HCT116 (cell line): ENCODE results near the gene C20orf144. TPM values are rescaled to one million over a fixed set of nuclear protein-coding genes. Genes with fewer than 3 reads are reported as not detected.

Experiments used
- ATAC-seq: fragments of 200-7000 bp; cut with Tn5 transposase; 2 replicates; pipeline ENCODE4 v1.9.1; 2020; ENCODE audit warnings: mild to moderate bottlenecking, moderate library complexity
- BruUV-seq: library from RNA; stranded (reverse); fragments of 400-500 nt; replicated peaks from 2 replicates; lab custom pipeline; 2021; lab: Mats Ljungman, UMichigan
- CTCF ChIA-PET: fragments of 300-600 bp; sonication (Branson Sonifier 250); formaldehyde crosslinking; loops from one replicate; lab custom pipeline; 2021; ENCODE audit warnings: antibody characterized with exemption; lab: Charles Lee
- POLR2A ChIA-PET: fragments of 300-600, 350-600 bp; sonication (Branson Sonifier 250); formaldehyde crosslinking; loops from one replicate; lab custom pipeline; 2021; ENCODE audit warnings: antibody characterized with exemption; lab: Charles Lee
- RAD21 ChIA-PET, 2 experiments: fragments of 300-600 bp; sonication (Branson Sonifier 250); formaldehyde crosslinking; loops; one replicate each; lab custom pipeline; 2023; ENCODE audit warnings: low total read pairs in 2 of 2; ENCODE audit not compliant: uncharacterized antibody in 2 of 2, unreplicated experiment in 2 of 2, low non-redundant PET in 1 of 2; lab: Charles Lee
- DNase-seq: peaks from one replicate; pipeline ENCODE4 v3.0.0-alpha.2; 2010; ENCODE audit warnings: low read depth, low spot score
- H2AFZ ChIP-seq: fragments of 200-600 bp; shearing (Covaris generic), sonication (generic); 2 replicates; pipeline ENCODE4 v1.6.1; 2017; ENCODE audit warnings: low read depth, mixed run types, mixed read lengths, antibody characterized with exemption, low read length; ENCODE audit not compliant: poor library complexity, severe bottlenecking
- H3K27ac ChIP-seq: 2 replicates; pipeline ENCODE4 v1.5.1; 2012; ENCODE audit warnings: low read depth, low read length
- H3K27me3 ChIP-seq: fragments of 200-600 bp; sonication (generic); 2 replicates; pipeline ENCODE4 v1.6.1; 2016; ENCODE audit warnings: mixed run types, low read length, mixed read lengths; ENCODE audit not compliant: insufficient read depth
- H3K36me3 ChIP-seq, 2 experiments: fragments of 200-500 bp in 1 of 2; fragments of 200-600 bp in 1 of 2; sonication (Bioruptor generic) in 1 of 2; sonication (generic) in 1 of 2; 2 replicates each; pipeline versions ENCODE4 v1.5.1 to v1.6.1; 2014 to 2016; ENCODE audit warnings: low read length in 2 of 2, inconsistent platforms in 1 of 2, mixed read lengths in 1 of 2, mixed run types in 1 of 2; ENCODE audit not compliant: insufficient read depth in 2 of 2, control insufficient read depth in 1 of 2
- H3K4me1 ChIP-seq, 2 experiments: fragments of 200-600 bp in 1 of 2; sonication (generic) in 1 of 2; 2 replicates each; pipeline versions ENCODE4 v1.5.1 to v1.6.1; 2012 to 2017; ENCODE audit warnings: low read length in 2 of 2, inconsistent platforms in 1 of 2, mild to moderate bottlenecking in 1 of 2, mixed read lengths in 1 of 2, mixed run types in 1 of 2, moderate library complexity in 1 of 2; ENCODE audit not compliant: insufficient read depth in 2 of 2, control insufficient read depth in 1 of 2
- H3K4me2 ChIP-seq: fragments of 200-600 bp; sonication (generic); 2 replicates; pipeline ENCODE4 v1.6.1; 2017; ENCODE audit warnings: mixed run types, low read length, mixed read lengths
- H3K4me3 ChIP-seq, 2 experiments: fragments of 200-600 bp in 1 of 2; sonication (generic) in 1 of 2; replicated peaks in 1 of 2; 2 replicates each; pipeline ENCODE4 v1.5.1; 2011 to 2016; ENCODE audit warnings: low read length in 2 of 2, control low read depth in 1 of 2, low read depth in 1 of 2, mild to moderate bottlenecking in 1 of 2, mixed read lengths in 1 of 2, mixed run types in 1 of 2
- H3K79me2 ChIP-seq: fragments of 200-600 bp; sonication (generic); 2 replicates; pipeline ENCODE4 v1.6.1; 2017; ENCODE audit warnings: mild to moderate bottlenecking, mixed run types, low read length, moderate library complexity, mixed read lengths; ENCODE audit not compliant: insufficient read depth
- H3K9ac ChIP-seq: fragments of 200-600 bp; sonication (generic); 2 replicates; pipeline ENCODE4 v1.6.1; 2016; ENCODE audit warnings: low read length, mixed read lengths
- H3K9me2 ChIP-seq: fragments of 200-600 bp; sonication (generic), shearing (Covaris generic); 2 replicates; pipeline ENCODE4 v1.6.1; 2017; ENCODE audit warnings: mixed run types, mild to moderate bottlenecking, moderate library complexity; ENCODE audit not compliant: insufficient read depth
- H3K9me3 ChIP-seq, 2 experiments: fragments of 200-500 bp in 1 of 2; fragments of 200-600 bp in 1 of 2; sonication (Bioruptor generic) in 1 of 2; sonication (generic) in 1 of 2; 2 replicates each; pipeline ENCODE4 v1.6.1; 2014 to 2017; ENCODE audit warnings: low read length in 2 of 2, mixed read lengths in 2 of 2, inconsistent platforms in 1 of 2, low read depth in 1 of 2, mild to moderate bottlenecking in 1 of 2, mixed run types in 1 of 2, moderate library complexity in 1 of 2; ENCODE audit not compliant: control insufficient read depth in 1 of 2, insufficient read depth in 1 of 2
- H4K20me1 ChIP-seq: fragments of 200-600 bp; sonication (generic), shearing (Covaris generic); 2 replicates; pipeline ENCODE4 v1.6.1; 2017; ENCODE audit warnings: mixed run types, mild to moderate bottlenecking, moderate library complexity; ENCODE audit not compliant: insufficient read depth
- ATF3 ChIP-seq: IDR thresholded peaks from 2 replicates; pipeline ENCODE4 v1.6.1; 2012
- CEBPB ChIP-seq: IDR thresholded peaks from 2 replicates; pipeline ENCODE4 v1.6.1; 2012; ENCODE audit warnings: low read depth
- ELF1 ChIP-seq: IDR thresholded peaks from 2 replicates; pipeline ENCODE4 v1.6.1; 2012; ENCODE audit warnings: low read depth, borderline replicate concordance
- EZH2phosphoT487 ChIP-seq: fragments of 200-600 bp; IDR thresholded peaks from 2 replicates; pipeline ENCODE4 v1.6.1; 2018; ENCODE audit warnings: antibody characterized with exemption, borderline replicate concordance
- FOSL1 ChIP-seq: IDR thresholded peaks from 2 replicates; pipeline ENCODE4 v1.6.1; 2012; ENCODE audit warnings: low read depth
- POLR2A ChIP-seq: IDR thresholded peaks from 2 replicates; pipeline ENCODE4 v1.7.0; 2011; ENCODE audit warnings: borderline replicate concordance; ENCODE audit not compliant: insufficient read depth, insufficient read length; ENCODE audit errors: extremely low read depth
- POLR2AphosphoS5 ChIP-seq: IDR thresholded peaks from 2 replicates; pipeline ENCODE4 v1.6.1; 2011; ENCODE audit warnings: mild to moderate bottlenecking, low read depth, low read length, moderate library complexity
- RAD21 ChIP-seq: IDR thresholded peaks from 2 replicates; pipeline ENCODE4 v1.6.1; 2012; ENCODE audit warnings: low read depth, mild to moderate bottlenecking
- YY1 ChIP-seq: IDR thresholded peaks from 2 replicates; pipeline ENCODE4 v1.6.1; 2011; ENCODE audit warnings: low read length, low read depth, moderate library complexity, mild to moderate bottlenecking; ENCODE audit not compliant: insufficient replicate concordance; ENCODE audit errors: extremely low read depth
- ZNF274 ChIP-seq: fragments of 200-500 bp; sonication (Bioruptor generic); IDR thresholded peaks from 2 replicates; pipeline ENCODE4 v1.6.1; 2014; ENCODE audit warnings: mild to moderate bottlenecking, low read depth, low read length, inconsistent platforms
- intact Hi-C: fragments of 100-400 bp; cut with micrococcal nuclease; formaldehyde crosslinking; loops from 2 replicates; pipeline ENCODE4 v1.10.0; 2022
- total RNA-seq: library from RNA; stranded (reverse); gene quantifications from one replicate; pipeline ENCODE4 v1.2.1, GENCODE V29; 2021; ENCODE audit not compliant: unreplicated experiment
- TF ChIP-seq, protein P1 (sequence below): IDR thresholded peaks from 2 replicates; pipeline ENCODE4 v1.6.1; 2011; ENCODE audit warnings: mild to moderate bottlenecking, low read length, moderate library complexity; ENCODE audit not compliant: insufficient replicate concordance; ENCODE audit errors: extremely low read depth
- TF ChIP-seq, protein P2 (sequence below), 3 experiments: fragments of 200-600 bp in 1 of 3; sonication (generic) in 1 of 3; IDR thresholded peaks in 2 of 3; conservative IDR thresholded peaks in 1 of 3; 2 replicates each; pipeline ENCODE4 v1.5.1; 2012 to 2017; ENCODE audit warnings: low read depth in 2 of 3, low read length in 2 of 3, antibody characterized with exemption in 1 of 3, borderline replicate concordance in 1 of 3, control low read depth in 1 of 3, mild to moderate bottlenecking in 1 of 3, mixed read lengths in 1 of 3, mixed run types in 1 of 3, moderate library complexity in 1 of 3; ENCODE audit not compliant: insufficient read depth in 1 of 3

Gene C20orf144
- total RNA-seq, 1 experiment from 2014 or later: 0.37 TPM

DNA sequence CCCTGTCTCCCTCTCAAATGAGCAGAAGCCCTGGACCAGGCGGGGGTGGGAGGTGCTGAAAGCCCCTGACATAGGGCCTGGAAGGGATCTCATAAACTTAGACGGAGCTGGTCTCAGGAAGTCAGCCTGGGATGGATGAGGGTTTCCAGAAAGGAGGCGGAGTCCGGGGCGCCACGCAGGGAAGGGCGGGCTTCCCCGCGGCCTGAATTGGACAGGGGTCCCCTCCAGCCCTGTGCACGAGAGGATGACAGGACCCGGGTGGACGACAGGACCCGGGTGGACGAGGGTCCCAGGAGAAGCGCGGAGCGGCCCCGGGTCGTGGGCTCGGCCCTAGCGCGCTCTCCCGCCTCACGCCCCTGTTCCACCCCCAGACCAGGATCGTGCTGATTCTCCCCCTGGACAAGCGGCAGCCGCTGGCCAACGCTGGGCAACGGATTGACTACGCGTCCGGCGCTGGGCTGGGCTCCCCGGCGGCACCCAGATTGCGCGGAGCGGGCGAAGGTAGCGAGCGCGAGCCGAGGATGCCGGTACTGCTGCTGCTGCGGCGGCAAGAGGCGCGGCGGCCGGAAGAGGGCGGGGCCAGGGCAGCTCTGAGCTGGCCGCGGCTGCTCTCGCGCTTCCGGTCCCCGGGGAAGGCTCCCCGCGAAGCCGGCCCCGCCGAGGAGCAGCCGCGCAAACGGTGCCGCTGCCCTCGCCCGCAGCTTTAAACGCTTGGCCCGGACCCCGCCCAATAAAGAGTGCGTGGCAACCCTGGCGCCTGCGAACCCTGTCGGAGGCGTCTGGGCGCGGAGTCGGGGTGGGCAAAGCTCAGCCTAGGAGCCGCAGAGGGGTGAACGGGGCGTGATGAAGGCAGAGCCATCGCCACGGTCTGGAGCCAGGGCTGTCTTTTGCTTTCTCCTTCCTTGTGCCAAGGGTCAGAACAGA lies 1.3 kb downstream of the C20orf144 start (continued):
- TF ChIP-seq EZH2phosphoT487 (no peak), FOSL1 (no peak), RAD21 (no peak), ELF1 (no peak), YY1 (peak; percentile 32)

- Histone ChIP-seq H3K36me3 (peaks cover 7 to 9% of the 10 kb centered on the region in 2 experiments; a peak in 3 of 4 replicates), H3K79me2 (peaks cover 6% of the 10 kb centered on the region; the same call in 1 of the 2 replicates), H4K20me1 (no peaks in the 10 kb centered on the region), H3K4me3 (peak overlapping the region; percentile 76 to 90), H3K9me2 (no peaks in the 10 kb centered on the region), H3K9me3 (no peaks in the 10 kb centered on the region), H2AFZ (no peak overlapping the region), H3K27me3 (no peaks in the 10 kb centered on the region), H3K4me2 (peak overlapping the region; percentile 97), H3K9ac (peak overlapping the region; percentile 80), H3K27ac (peak overlapping the region; percentile 80), H3K4me1 (peaks cover 9 to 22% of the 10 kb centered on the region in 2 experiments)
- ChIA-PET POLR2A (interaction anchor here (1.1 to 2.3 kb wide), 3 partner anchors 11 to 164 kb away, joined by 3 to 6 read pairs (median 3); no protein-coding TSS in a partner anchor), CTCF (interaction anchor here (1.3 to 3.0 kb wide), 5 partner anchors 10 to 219 kb away, joined by 3 to 13 read pairs (median 5); no protein-coding TSS in a partner anchor), RAD21 (no interaction called here)
- DNase-seq (no peak), ATAC-seq (peak; percentile 10)
- intact Hi-C loops: no loop called here
- TF ChIP-seq POLR2A: no peak
- TF ChIP-seq FOSL1: no peak
- TF ChIP-seq ELF1: no peak
- TF ChIP-seq, protein P1, sequence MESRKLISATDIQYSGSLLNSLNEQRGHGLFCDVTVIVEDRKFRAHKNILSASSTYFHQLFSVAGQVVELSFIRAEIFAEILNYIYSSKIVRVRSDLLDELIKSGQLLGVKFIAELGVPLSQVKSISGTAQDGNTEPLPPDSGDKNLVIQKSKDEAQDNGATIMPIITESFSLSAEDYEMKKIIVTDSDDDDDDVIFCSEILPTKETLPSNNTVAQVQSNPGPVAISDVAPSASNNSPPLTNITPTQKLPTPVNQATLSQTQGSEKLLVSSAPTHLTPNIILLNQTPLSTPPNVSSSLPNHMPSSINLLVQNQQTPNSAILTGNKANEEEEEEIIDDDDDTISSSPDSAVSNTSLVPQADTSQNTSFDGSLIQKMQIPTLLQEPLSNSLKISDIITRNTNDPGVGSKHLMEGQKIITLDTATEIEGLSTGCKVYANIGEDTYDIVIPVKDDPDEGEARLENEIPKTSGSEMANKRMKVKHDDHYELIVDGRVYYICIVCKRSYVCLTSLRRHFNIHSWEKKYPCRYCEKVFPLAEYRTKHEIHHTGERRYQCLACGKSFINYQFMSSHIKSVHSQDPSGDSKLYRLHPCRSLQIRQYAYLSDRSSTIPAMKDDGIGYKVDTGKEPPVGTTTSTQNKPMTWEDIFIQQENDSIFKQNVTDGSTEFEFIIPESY: no peak
- TF ChIP-seq ZNF274: no peak
- TF ChIP-seq POLR2AphosphoS5: no peak
- TF ChIP-seq, protein P2, sequence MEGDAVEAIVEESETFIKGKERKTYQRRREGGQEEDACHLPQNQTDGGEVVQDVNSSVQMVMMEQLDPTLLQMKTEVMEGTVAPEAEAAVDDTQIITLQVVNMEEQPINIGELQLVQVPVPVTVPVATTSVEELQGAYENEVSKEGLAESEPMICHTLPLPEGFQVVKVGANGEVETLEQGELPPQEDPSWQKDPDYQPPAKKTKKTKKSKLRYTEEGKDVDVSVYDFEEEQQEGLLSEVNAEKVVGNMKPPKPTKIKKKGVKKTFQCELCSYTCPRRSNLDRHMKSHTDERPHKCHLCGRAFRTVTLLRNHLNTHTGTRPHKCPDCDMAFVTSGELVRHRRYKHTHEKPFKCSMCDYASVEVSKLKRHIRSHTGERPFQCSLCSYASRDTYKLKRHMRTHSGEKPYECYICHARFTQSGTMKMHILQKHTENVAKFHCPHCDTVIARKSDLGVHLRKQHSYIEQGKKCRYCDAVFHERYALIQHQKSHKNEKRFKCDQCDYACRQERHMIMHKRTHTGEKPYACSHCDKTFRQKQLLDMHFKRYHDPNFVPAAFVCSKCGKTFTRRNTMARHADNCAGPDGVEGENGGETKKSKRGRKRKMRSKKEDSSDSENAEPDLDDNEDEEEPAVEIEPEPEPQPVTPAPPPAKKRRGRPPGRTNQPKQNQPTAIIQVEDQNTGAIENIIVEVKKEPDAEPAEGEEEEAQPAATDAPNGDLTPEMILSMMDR (IDR thresholded peaks at IDR 0.05 in 2 of 3, conservative IDR thresholded peaks at IDR 0.05 in 1 of 3; ENCODE audit: borderline replicate concordance in 1 of 3, insufficient read depth in 1 of 3, low read depth in 2 of 3, low read length in 2 of 3): no peak
- TF ChIP-seq CEBPB: no peak
- TF ChIP-seq EZH2phosphoT487: no peak
- no peak for TF ChIP-seq ATF3
- BruUV-seq: TSS peak; percentile 81
Measured at GRCh38 chr20:33664085-33664761, 2.1 kb downstream of the C20orf144 start.
